Germinal center (tissue), 1 donor: ENCODE data around the gene NECAB3.

Source experiments
- DNase-seq: peaks from one replicate; pipeline ENCODE4 v3.0.0; 2012; ENCODE audit warnings: mixed read lengths, low spot score

NECAB3 gene

DNA sequence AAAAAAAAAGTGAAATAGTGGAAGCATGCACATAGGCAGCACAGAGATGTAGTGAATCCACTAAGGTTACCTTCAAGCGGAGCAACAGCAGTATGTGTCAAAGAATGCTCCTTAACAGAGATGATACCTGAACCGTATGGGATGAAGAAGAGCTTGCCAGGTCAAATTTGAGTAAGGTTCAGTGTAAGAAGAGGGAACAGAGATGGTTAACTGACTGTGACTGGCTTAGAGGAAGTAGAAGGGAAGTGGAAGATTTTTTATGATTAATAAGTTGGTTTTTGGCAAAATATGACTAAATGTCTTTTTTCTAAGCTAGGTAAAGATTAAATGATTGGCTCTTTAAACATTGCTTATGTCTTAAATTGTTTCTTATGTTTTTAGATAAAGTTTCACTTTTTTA, 64.7 kb downstream of the NECAB3 start:
- peak; percentile 34 for DNase-seq
